Measurements from ENCODE around the gene MTMR2. TPM values are rescaled to one million over a fixed set of nuclear protein-coding genes. Genes with fewer than 3 reads are reported as not detected.

MTMR2 gene
- total RNA-seq, 1 experiment from 2014 or later: 29.1 TPM

DNA sequence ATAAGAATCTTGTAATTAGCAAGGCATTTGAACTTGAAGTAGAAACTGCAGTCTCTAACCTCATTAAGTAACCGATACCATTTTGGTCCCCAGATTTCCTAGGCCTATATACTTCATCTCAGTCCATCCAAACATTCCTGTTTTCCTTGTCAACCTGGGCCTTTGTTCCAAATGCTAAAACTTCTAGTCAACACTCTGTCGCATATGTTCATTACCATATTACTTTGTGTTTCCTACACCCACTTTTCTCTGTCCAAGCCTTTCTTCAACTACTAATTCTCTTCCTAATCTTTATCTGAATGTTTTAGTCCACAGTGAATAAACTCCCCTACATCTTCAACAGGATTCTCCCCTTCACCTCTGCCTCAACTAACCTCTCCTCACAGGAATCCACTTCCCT, 31.4 kb downstream of the MTMR2 start:
- peaks cover 17% of the 10 kb centered on the region for H3K79me2 ChIP-seq (ENCODE audit: insufficient read depth, low read length)
- H3K4me1 ChIP-seq (ENCODE audit: control insufficient read depth in 1 of 2, insufficient read depth in 2 of 2, low read length in 2 of 2): no peaks in the 10 kb centered on the region
- ChIA-PET POLR2A (no interaction called here), RAD21 (ENCODE audit: low non-redundant PET in 1 of 2, low total read pairs in 2 of 2, uncharacterized antibody in 2 of 2, unreplicated experiment in 2 of 2) (no interaction called here), CTCF (no interaction called here)
- TF ChIP-seq POLR2AphosphoS5 (IDR thresholded peaks at IDR 0.05; ENCODE audit: low read depth, low read length) (no peak), JUND (IDR thresholded peaks at IDR 0.05) (no peak), TCF7L2 (IDR thresholded peaks at IDR 0.05; ENCODE audit: borderline replicate concordance, extremely low read depth, insufficient read depth, insufficient read length) (no peak), SIN3A (IDR thresholded peaks at IDR 0.05; ENCODE audit: low read depth) (no peak), CEBPB (IDR thresholded peaks at IDR 0.05; ENCODE audit: low read depth) (no peak), EZH2 (IDR thresholded peaks at IDR 0.05) (no peak), ZFX (IDR thresholded peaks at IDR 0.05) (no peak)
- TF ChIP-seq, protein P1, sequence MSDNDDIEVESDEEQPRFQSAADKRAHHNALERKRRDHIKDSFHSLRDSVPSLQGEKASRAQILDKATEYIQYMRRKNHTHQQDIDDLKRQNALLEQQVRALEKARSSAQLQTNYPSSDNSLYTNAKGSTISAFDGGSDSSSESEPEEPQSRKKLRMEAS (IDR thresholded peaks at IDR 0.05): no peak
- TF ChIP-seq, protein P2, sequence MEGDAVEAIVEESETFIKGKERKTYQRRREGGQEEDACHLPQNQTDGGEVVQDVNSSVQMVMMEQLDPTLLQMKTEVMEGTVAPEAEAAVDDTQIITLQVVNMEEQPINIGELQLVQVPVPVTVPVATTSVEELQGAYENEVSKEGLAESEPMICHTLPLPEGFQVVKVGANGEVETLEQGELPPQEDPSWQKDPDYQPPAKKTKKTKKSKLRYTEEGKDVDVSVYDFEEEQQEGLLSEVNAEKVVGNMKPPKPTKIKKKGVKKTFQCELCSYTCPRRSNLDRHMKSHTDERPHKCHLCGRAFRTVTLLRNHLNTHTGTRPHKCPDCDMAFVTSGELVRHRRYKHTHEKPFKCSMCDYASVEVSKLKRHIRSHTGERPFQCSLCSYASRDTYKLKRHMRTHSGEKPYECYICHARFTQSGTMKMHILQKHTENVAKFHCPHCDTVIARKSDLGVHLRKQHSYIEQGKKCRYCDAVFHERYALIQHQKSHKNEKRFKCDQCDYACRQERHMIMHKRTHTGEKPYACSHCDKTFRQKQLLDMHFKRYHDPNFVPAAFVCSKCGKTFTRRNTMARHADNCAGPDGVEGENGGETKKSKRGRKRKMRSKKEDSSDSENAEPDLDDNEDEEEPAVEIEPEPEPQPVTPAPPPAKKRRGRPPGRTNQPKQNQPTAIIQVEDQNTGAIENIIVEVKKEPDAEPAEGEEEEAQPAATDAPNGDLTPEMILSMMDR (IDR thresholded peaks at IDR 0.05 in 2 of 3, conservative IDR thresholded peaks at IDR 0.05 in 1 of 3; ENCODE audit: borderline replicate concordance in 1 of 3, insufficient read depth in 1 of 3, low read depth in 2 of 3, low read length in 2 of 3): no peak
- TF ChIP-seq, protein P3, sequence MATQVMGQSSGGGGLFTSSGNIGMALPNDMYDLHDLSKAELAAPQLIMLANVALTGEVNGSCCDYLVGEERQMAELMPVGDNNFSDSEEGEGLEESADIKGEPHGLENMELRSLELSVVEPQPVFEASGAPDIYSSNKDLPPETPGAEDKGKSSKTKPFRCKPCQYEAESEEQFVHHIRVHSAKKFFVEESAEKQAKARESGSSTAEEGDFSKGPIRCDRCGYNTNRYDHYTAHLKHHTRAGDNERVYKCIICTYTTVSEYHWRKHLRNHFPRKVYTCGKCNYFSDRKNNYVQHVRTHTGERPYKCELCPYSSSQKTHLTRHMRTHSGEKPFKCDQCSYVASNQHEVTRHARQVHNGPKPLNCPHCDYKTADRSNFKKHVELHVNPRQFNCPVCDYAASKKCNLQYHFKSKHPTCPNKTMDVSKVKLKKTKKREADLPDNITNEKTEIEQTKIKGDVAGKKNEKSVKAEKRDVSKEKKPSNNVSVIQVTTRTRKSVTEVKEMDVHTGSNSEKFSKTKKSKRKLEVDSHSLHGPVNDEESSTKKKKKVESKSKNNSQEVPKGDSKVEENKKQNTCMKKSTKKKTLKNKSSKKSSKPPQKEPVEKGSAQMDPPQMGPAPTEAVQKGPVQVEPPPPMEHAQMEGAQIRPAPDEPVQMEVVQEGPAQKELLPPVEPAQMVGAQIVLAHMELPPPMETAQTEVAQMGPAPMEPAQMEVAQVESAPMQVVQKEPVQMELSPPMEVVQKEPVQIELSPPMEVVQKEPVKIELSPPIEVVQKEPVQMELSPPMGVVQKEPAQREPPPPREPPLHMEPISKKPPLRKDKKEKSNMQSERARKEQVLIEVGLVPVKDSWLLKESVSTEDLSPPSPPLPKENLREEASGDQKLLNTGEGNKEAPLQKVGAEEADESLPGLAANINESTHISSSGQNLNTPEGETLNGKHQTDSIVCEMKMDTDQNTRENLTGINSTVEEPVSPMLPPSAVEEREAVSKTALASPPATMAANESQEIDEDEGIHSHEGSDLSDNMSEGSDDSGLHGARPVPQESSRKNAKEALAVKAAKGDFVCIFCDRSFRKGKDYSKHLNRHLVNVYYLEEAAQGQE (IDR thresholded peaks at IDR 0.05; ENCODE audit: low read depth): no peak
- H2AFZ ChIP-seq (ENCODE audit: low read depth, low read length, poor library complexity, severe bottlenecking): no peak overlapping the region
- H3K27me3 ChIP-seq (ENCODE audit: insufficient read depth, low read length): no peaks in the 10 kb centered on the region
- intact Hi-C loops (cut with micrococcal nuclease): no loop called here
- no peaks in the 10 kb centered on the region for H3K9me3 ChIP-seq (ENCODE audit: control insufficient read depth in 1 of 2, insufficient read depth in 1 of 2, low read depth in 1 of 2, low read length in 2 of 2)
- no TSS peak for BruUV-seq (replicated peaks)
- no peak for DNase-seq (ENCODE audit: low read depth, low spot score)
- H3K27ac ChIP-seq (ENCODE audit: low read depth, low read length): no peak overlapping the region
- no peak overlapping the region for H3K9ac ChIP-seq (ENCODE audit: low read length)
- H3K4me2 ChIP-seq (ENCODE audit: low read length): no peak overlapping the region
- H4K20me1 ChIP-seq (ENCODE audit: insufficient read depth): no peaks in the 10 kb centered on the region; the same call in 1 of the 2 replicates
- no peak overlapping the region for H3K4me3 ChIP-seq (replicated peaks in 1 of 2; ENCODE audit: low read depth in 1 of 2, low read length in 2 of 2)
- no peaks in the 10 kb centered on the region for H3K9me2 ChIP-seq (ENCODE audit: insufficient read depth)
- no peak for ATAC-seq
- no peaks in the 10 kb centered on the region for H3K36me3 ChIP-seq (ENCODE audit: control insufficient read depth in 1 of 2, insufficient read depth in 2 of 2, low read length in 2 of 2)
